HG02571 (cell line): ENCODE measurements around the gene PHRF1.

Source experiments
- ATAC-seq: cut with Tn5 transposase; IDR thresholded peaks from one replicate; pipeline ENCODE4 v1.9.1; 2021; ENCODE audit warnings: mild to moderate bottlenecking, moderate library complexity; ENCODE audit not compliant: unreplicated experiment

The PHRF1 gene

GRCh38 chr11:575996-576768 is at the start of gene PHRF1:
TSS of gene PHRF1 (plus strand) at chr11:576470. CDS start at chr11:581513, 5,043 bp downstream.
- peak; percentile 68 for ATAC-seq

GRCh38 chr11:528166-528814 is 48.0 kb upstream of the PHRF1 start:
- ATAC-seq = no peak

- no peak for ATAC-seq
Observed at GRCh38 chr11:528815-529727, 47.2 kb upstream of the PHRF1 start.

GRCh38 chr11:529728-530411 is 46.4 kb upstream of the PHRF1 start:
- no peak for ATAC-seq

GRCh38 chr11:530960-531831 is 45.1 kb upstream of the PHRF1 start:
- ATAC-seq = no peak

GRCh38 chr11:531919-532526 is 44.2 kb upstream of the PHRF1 start:
- no peak for ATAC-seq

- no peak for ATAC-seq
Observed at GRCh38 chr11:532527-532985, 43.7 kb upstream of the PHRF1 start.

GRCh38 chr11:532986-533585 is 43.2 kb upstream of the PHRF1 start:
- no peak for ATAC-seq

- no peak for ATAC-seq
Observed at GRCh38 chr11:533586-534395, 42.5 kb upstream of the PHRF1 start.

GRCh38 chr11:534396-535209 is 41.7 kb upstream of the PHRF1 start:
- no peak for ATAC-seq

- ATAC-seq = no peak
Observed at GRCh38 chr11:535210-535518, 41.1 kb upstream of the PHRF1 start.

GRCh38 chr11:535519-536454 is 40.5 kb upstream of the PHRF1 start, which contains the start of gene HRAS:
TSS of gene HRAS (minus strand) at chr11:535576.
- peak; percentile 70 for ATAC-seq

GRCh38 chr11:536841-537621 is 39.2 kb upstream of the PHRF1 start, which contains the start of gene LRRC56:
TSS of gene LRRC56 (plus strand) at chr11:537527. CDS start at chr11:540685, 3,158 bp downstream.
- peak; percentile 41 for ATAC-seq

- ATAC-seq = no peak
Observed at GRCh38 chr11:537622-538430, 38.4 kb upstream of the PHRF1 start.
